ENCODE data around the gene TMEM156. TPM values are rescaled to one million over a fixed set of nuclear protein-coding genes. Genes with fewer than 3 reads are reported as not detected.
"Not testable (repeated sequence)": the region's sequence is repeated elsewhere in the genome, so short reads cannot be mapped to it uniquely, and the experiment has no call there.

Gene TMEM156
- total RNA-seq, 3 donors from 2014 or later (not counting 1 experiment from before 2014, with no cell fraction given), result 13.8 to 22.3 (median 16.8) TPM

- ATAC-seq (no peak), DNase-seq (no peak)
- Histone ChIP-seq H3K9me3 (ENCODE audit: control insufficient read depth, insufficient read depth, low read length) (no peaks in the 10 kb centered on the region), H3K27me3 (ENCODE audit: control insufficient read depth, insufficient read depth, low read length) (no peaks in the 10 kb centered on the region), H3K27ac (ENCODE audit: low read length) (no peak overlapping the region), H3K4me3 (ENCODE audit: low read length) (no peak overlapping the region), H3K4me1 (ENCODE audit: control insufficient read depth, insufficient read depth, low read length) (no peaks in the 10 kb centered on the region), H3K36me3 (ENCODE audit: control insufficient read depth, insufficient read depth, low read length) (no peaks in the 10 kb centered on the region)
- no peaks in the 10 kb centered on the region for H3K36me3 Mint-ChIP-seq
- intact Hi-C loops (cut with micrococcal nuclease), result no loop called here
- no peak overlapping the region for H3K4me3 Mint-ChIP-seq
- WGBS (ENCODE audit: insufficient coverage), result 87% methylated on average over 4 of the region's 4 CpGs
- no peaks in the 10 kb centered on the region for H3K27me3 Mint-ChIP-seq (ENCODE audit: low read depth in 2 of 2)
- H3K27ac Mint-ChIP-seq, result no peak overlapping the region
- no peaks in the 10 kb centered on the region for H3K4me1 Mint-ChIP-seq
- TF ChIP-seq, protein P1, sequence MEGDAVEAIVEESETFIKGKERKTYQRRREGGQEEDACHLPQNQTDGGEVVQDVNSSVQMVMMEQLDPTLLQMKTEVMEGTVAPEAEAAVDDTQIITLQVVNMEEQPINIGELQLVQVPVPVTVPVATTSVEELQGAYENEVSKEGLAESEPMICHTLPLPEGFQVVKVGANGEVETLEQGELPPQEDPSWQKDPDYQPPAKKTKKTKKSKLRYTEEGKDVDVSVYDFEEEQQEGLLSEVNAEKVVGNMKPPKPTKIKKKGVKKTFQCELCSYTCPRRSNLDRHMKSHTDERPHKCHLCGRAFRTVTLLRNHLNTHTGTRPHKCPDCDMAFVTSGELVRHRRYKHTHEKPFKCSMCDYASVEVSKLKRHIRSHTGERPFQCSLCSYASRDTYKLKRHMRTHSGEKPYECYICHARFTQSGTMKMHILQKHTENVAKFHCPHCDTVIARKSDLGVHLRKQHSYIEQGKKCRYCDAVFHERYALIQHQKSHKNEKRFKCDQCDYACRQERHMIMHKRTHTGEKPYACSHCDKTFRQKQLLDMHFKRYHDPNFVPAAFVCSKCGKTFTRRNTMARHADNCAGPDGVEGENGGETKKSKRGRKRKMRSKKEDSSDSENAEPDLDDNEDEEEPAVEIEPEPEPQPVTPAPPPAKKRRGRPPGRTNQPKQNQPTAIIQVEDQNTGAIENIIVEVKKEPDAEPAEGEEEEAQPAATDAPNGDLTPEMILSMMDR (IDR thresholded peaks at IDR 0.05), result no peak
- H3K9me3 Mint-ChIP-seq, result no peaks in the 10 kb centered on the region
These were observed 88.9 kb downstream of the TMEM156 start for GRCh38 chr4:38943343-38943742.

DNA sequence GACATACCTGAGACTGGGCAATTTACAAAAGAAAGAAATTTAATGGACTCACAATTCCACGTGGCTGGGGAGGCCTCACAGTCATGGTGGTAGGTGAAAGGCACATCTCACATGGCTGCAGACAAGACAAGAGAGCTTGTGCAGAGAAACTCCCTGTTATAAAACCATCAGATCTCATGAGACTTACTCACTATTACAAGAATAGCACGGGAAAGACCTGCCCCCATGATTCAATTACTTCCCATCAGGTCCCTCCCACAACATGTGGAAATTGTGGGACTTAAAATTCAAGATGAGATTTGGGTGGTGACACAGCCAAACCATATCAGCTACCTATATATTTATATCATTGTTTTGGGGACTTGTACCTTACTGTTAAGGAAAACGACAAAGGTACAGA lies 90.3 kb downstream of the TMEM156 start:
- H3K9me3 Mint-ChIP-seq; H3K36me3 ChIP-seq (ENCODE audit: control insufficient read depth, insufficient read depth, low read length); H3K27ac ChIP-seq (ENCODE audit: low read length); H3K4me3 ChIP-seq (ENCODE audit: low read length); H3K9me3 ChIP-seq (ENCODE audit: control insufficient read depth, insufficient read depth, low read length); H3K27ac Mint-ChIP-seq; H3K27me3 Mint-ChIP-seq (ENCODE audit: low read depth in 2 of 2); H3K27me3 ChIP-seq (ENCODE audit: control insufficient read depth, insufficient read depth, low read length); H3K4me3 Mint-ChIP-seq; H3K36me3 Mint-ChIP-seq; intact Hi-C loops (cut with micrococcal nuclease); DNase-seq; H3K4me1 ChIP-seq (ENCODE audit: control insufficient read depth, insufficient read depth, low read length); ATAC-seq; H3K4me1 Mint-ChIP-seq: not testable (repeated sequence)
- WGBS (ENCODE audit: insufficient coverage), result 92% methylated on average over 3 of the region's 3 CpGs

- Mint-ChIP-seq H3K9me3 (no peaks in the 10 kb centered on the region), H3K27me3 (ENCODE audit: low read depth in 2 of 2) (no peaks in the 10 kb centered on the region), H3K27ac (no peak overlapping the region), H3K36me3 (no peaks in the 10 kb centered on the region), H3K4me1 (no peaks in the 10 kb centered on the region), H3K4me3 (no peak overlapping the region)
- TF ChIP-seq, protein P1 (IDR thresholded peaks at IDR 0.05), result no peak
- 91% methylated on average over 3 of the region's 3 CpGs for WGBS (ENCODE audit: insufficient coverage)
- no peak overlapping the region for H3K4me3 ChIP-seq (ENCODE audit: low read length)
- H3K9me3 ChIP-seq (ENCODE audit: control insufficient read depth, insufficient read depth, low read length), result no peaks in the 10 kb centered on the region
- no peaks in the 10 kb centered on the region for H3K4me1 ChIP-seq (ENCODE audit: control insufficient read depth, insufficient read depth, low read length)
- no peaks in the 10 kb centered on the region for H3K27me3 ChIP-seq (ENCODE audit: control insufficient read depth, insufficient read depth, low read length)
- H3K27ac ChIP-seq (ENCODE audit: low read length), result no peak overlapping the region
- H3K36me3 ChIP-seq (ENCODE audit: control insufficient read depth, insufficient read depth, low read length), result no peaks in the 10 kb centered on the region
- DNase-seq (no peak), ATAC-seq (no peak)
- intact Hi-C loops (cut with micrococcal nuclease), result no loop called here
These were observed 91.7 kb downstream of the TMEM156 start for GRCh38 chr4:38940476-38940875.

- no peak for ATAC-seq
- TF ChIP-seq, protein P1 (IDR thresholded peaks at IDR 0.05), result no peak
- H3K9me3 Mint-ChIP-seq, result no peaks in the 10 kb centered on the region
- Histone ChIP-seq H3K27ac (ENCODE audit: low read length) (no peak overlapping the region), H3K4me1 (ENCODE audit: control insufficient read depth, insufficient read depth, low read length) (no peaks in the 10 kb centered on the region), H3K27me3 (ENCODE audit: control insufficient read depth, insufficient read depth, low read length) (no peaks in the 10 kb centered on the region), H3K36me3 (ENCODE audit: control insufficient read depth, insufficient read depth, low read length) (no peaks in the 10 kb centered on the region), H3K9me3 (ENCODE audit: control insufficient read depth, insufficient read depth, low read length) (no peaks in the 10 kb centered on the region), H3K4me3 (ENCODE audit: low read length) (no peak overlapping the region)
- intact Hi-C loops (cut with micrococcal nuclease), result no loop called here
- WGBS (ENCODE audit: insufficient coverage), result no CpG with 5 or more reads among the region's 1 CpG
- H3K27me3 Mint-ChIP-seq (ENCODE audit: low read depth in 2 of 2), result no peaks in the 10 kb centered on the region
- H3K36me3 Mint-ChIP-seq, result no peaks in the 10 kb centered on the region
- DNase-seq, result no peak
- H3K27ac Mint-ChIP-seq, result no peak overlapping the region
- no peak overlapping the region for H3K4me3 Mint-ChIP-seq
- no peaks in the 10 kb centered on the region for H3K4me1 Mint-ChIP-seq
These were observed 93.0 kb downstream of the TMEM156 start for GRCh38 chr4:38939165-38939564.

Data from natural killer cell (primary cell).